HepG2 (cell line): ENCODE results near the gene FOXS1. TPM values are rescaled to one million over a fixed set of nuclear protein-coding genes. Genes with fewer than 3 reads are reported as not detected.

Experiments used
- CAMTA2 ChIP-seq: sonication (generic); formaldehyde crosslinking; IDR thresholded peaks from 2 replicates; pipeline ENCODE4 v1.4.0; 2020; ENCODE audit warnings: mild to moderate bottlenecking, missing genetic modification reagents, borderline replicate concordance
- FOSL1 ChIP-seq: sonication (generic); formaldehyde crosslinking; IDR thresholded peaks from 2 replicates; pipeline ENCODE4 v1.9.0; 2021; ENCODE audit warnings: missing genetic modification reagents, borderline replicate concordance
- FOXK2 ChIP-seq: fragments of 450-650 bp; IDR thresholded peaks from 2 replicates; pipeline ENCODE4 v1.6.1; 2016
- HMG20A ChIP-seq: IDR thresholded peaks from 2 replicates; pipeline ENCODE4 v1.6.1; 2016; ENCODE audit warnings: borderline replicate concordance
- MXD4 ChIP-seq: IDR thresholded peaks from 2 replicates; pipeline ENCODE4 v1.6.1; 2016; ENCODE audit warnings: mild to moderate bottlenecking, missing biosample characterization, missing genetic modification reagents
- NCOA2 ChIP-seq: sonication (generic); formaldehyde crosslinking; IDR thresholded peaks from 2 replicates; pipeline ENCODE4 v1.8.0; 2022; ENCODE audit warnings: inconsistent platforms
- NKX3-1 ChIP-seq: sonication (generic); formaldehyde crosslinking; IDR thresholded peaks from 2 replicates; pipeline ENCODE4 v1.5.0; 2020; ENCODE audit warnings: missing genetic modification reagents
- RFXAP ChIP-seq: sonication (generic); formaldehyde crosslinking; IDR thresholded peaks from 2 replicates; pipeline ENCODE4 v1.4.0; 2020; ENCODE audit warnings: missing genetic modification reagents, borderline replicate concordance
- SETDB1 ChIP-seq: sonication (generic); formaldehyde crosslinking; IDR thresholded peaks from 2 replicates; pipeline ENCODE4 v1.5.1; 2020; ENCODE audit warnings: missing genetic modification reagents, mild to moderate bottlenecking, borderline replicate concordance
- ZIK1 ChIP-seq: sonication (generic); formaldehyde crosslinking; IDR thresholded peaks from 2 replicates; pipeline ENCODE4 v1.5.0; 2020; ENCODE audit warnings: mild to moderate bottlenecking, low read depth, missing genetic modification reagents, borderline replicate concordance
- ZNF224 ChIP-seq: sonication (generic); formaldehyde crosslinking; IDR thresholded peaks from 2 replicates; pipeline ENCODE4 v1.5.0; 2020; ENCODE audit warnings: mild to moderate bottlenecking, missing genetic modification reagents
- ZNF879 ChIP-seq: sonication (generic); formaldehyde crosslinking; IDR thresholded peaks from 2 replicates; pipeline ENCODE4 v1.8.1; 2023; ENCODE audit warnings: missing genetic modification reagents
- polyA plus RNA-seq, 8 experiments: library from polyadenylated mRNA; depleted of rRNA in 3 of 8; stranded (reverse) in 7 of 8; unstranded in 1 of 8; fragments of >200 nt; fragmentation: Illumina TruSeq in 4 of 8; extraction: Trizol in 4 of 8; gene quantifications; 2 replicates each; pipeline versions ENCODE4 v1.2.1 to v1.2.3, GENCODE V29; 2011 to 2016; ENCODE audit warnings: low read depth in 4 of 8, missing spikeins in 1 of 8, mixed read lengths in 1 of 8; ENCODE audit not compliant: insufficient read depth in 1 of 8
- total RNA-seq, 5 experiments: library from RNA; depleted of rRNA; stranded (reverse); fragments of >200 nt; fragmentation: Illumina TruSeq; extraction: Trizol; gene quantifications; 2 replicates each; pipeline ENCODE4 v1.2.3, GENCODE V29; 2016; ENCODE audit warnings: low read depth in 1 of 5
- TF ChIP-seq, protein P1 (sequence below): IDR thresholded peaks from 2 replicates; pipeline ENCODE4 v1.6.1; 2016; ENCODE audit warnings: low read depth, control low read depth
- TF ChIP-seq, protein P2 (sequence below): sonication (generic); formaldehyde crosslinking; IDR thresholded peaks from 2 replicates; pipeline ENCODE4 v1.4.0; 2020; ENCODE audit warnings: missing genetic modification reagents
- TF ChIP-seq, protein P3 (sequence below): sonication (generic); formaldehyde crosslinking; IDR thresholded peaks from 2 replicates; pipeline ENCODE4 v1.5.1; 2020; ENCODE audit warnings: mild to moderate bottlenecking, missing genetic modification reagents, borderline replicate concordance
- TF ChIP-seq, protein P4 (sequence below): IDR thresholded peaks from 2 replicates; pipeline ENCODE4 v1.6.1; 2018; ENCODE audit warnings: missing genetic modification reagents, mild to moderate bottlenecking, missing compliant biosample characterization
- TF ChIP-seq, protein P5 (sequence below): sonication (generic); formaldehyde crosslinking; IDR thresholded peaks from 2 replicates; pipeline ENCODE4 v1.4.0; 2020; ENCODE audit warnings: missing genetic modification reagents, borderline replicate concordance

FOXS1 gene
- total and polyA plus RNA-seq, 2 of the 13 experiments (the other 11 are each of a cell fraction or from before 2014, with no cell fraction given): not detected

DNA sequence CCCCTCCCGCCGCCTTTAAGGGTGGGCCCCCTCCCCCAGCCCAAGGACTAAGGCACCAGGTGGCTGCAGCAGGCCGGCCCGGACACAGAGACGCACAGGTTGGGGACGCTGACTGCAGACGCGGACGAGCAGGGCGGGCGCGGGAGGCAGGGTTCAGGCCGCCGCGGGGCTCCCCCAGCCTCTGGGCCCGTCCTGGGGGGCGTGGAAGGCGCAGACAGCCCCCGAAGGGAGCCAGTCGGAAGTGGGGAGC lies 15.7 kb upstream of the FOXS1 start (continued):
- TF ChIP-seq, protein P1, sequence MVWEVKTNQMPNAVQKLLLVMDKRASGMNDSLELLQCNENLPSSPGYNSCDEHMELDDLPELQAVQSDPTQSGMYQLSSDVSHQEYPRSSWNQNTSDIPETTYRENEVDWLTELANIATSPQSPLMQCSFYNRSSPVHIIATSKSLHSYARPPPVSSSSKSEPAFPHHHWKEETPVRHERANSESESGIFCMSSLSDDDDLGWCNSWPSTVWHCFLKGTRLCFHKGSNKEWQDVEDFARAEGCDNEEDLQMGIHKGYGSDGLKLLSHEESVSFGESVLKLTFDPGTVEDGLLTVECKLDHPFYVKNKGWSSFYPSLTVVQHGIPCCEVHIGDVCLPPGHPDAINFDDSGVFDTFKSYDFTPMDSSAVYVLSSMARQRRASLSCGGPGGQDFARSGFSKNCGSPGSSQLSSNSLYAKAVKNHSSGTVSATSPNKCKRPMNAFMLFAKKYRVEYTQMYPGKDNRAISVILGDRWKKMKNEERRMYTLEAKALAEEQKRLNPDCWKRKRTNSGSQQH (CRISPR knock-in tag): no peak
- TF ChIP-seq, protein P2, sequence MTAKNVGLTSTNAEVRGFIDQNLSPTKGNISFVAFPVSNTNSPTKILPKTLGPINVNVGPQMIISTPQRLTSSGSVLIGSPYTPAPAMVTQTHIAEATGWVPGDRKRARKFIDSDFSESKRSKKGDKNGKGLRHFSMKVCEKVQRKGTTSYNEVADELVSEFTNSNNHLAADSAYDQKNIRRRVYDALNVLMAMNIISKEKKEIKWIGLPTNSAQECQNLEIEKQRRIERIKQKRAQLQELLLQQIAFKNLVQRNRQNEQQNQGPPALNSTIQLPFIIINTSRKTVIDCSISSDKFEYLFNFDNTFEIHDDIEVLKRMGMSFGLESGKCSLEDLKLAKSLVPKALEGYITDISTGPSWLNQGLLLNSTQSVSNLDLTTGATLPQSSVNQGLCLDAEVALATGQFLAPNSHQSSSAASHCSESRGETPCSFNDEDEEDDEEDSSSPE: no peak
- TF ChIP-seq ZNF879 (CRISPR knock-in tag): no peak; the same call in 1 of the 2 replicates
- TF ChIP-seq NKX3-1 (CRISPR knock-in tag): no peak
- 0 out of 2 replicates have a peak, but pooled peaks have one; percentile 52 for TF ChIP-seq CAMTA2 (CRISPR knock-in tag)
- TF ChIP-seq SETDB1 (CRISPR knock-in tag): no peak
- no peak for TF ChIP-seq NCOA2 (CRISPR knock-in tag)
- TF ChIP-seq, protein P3, sequence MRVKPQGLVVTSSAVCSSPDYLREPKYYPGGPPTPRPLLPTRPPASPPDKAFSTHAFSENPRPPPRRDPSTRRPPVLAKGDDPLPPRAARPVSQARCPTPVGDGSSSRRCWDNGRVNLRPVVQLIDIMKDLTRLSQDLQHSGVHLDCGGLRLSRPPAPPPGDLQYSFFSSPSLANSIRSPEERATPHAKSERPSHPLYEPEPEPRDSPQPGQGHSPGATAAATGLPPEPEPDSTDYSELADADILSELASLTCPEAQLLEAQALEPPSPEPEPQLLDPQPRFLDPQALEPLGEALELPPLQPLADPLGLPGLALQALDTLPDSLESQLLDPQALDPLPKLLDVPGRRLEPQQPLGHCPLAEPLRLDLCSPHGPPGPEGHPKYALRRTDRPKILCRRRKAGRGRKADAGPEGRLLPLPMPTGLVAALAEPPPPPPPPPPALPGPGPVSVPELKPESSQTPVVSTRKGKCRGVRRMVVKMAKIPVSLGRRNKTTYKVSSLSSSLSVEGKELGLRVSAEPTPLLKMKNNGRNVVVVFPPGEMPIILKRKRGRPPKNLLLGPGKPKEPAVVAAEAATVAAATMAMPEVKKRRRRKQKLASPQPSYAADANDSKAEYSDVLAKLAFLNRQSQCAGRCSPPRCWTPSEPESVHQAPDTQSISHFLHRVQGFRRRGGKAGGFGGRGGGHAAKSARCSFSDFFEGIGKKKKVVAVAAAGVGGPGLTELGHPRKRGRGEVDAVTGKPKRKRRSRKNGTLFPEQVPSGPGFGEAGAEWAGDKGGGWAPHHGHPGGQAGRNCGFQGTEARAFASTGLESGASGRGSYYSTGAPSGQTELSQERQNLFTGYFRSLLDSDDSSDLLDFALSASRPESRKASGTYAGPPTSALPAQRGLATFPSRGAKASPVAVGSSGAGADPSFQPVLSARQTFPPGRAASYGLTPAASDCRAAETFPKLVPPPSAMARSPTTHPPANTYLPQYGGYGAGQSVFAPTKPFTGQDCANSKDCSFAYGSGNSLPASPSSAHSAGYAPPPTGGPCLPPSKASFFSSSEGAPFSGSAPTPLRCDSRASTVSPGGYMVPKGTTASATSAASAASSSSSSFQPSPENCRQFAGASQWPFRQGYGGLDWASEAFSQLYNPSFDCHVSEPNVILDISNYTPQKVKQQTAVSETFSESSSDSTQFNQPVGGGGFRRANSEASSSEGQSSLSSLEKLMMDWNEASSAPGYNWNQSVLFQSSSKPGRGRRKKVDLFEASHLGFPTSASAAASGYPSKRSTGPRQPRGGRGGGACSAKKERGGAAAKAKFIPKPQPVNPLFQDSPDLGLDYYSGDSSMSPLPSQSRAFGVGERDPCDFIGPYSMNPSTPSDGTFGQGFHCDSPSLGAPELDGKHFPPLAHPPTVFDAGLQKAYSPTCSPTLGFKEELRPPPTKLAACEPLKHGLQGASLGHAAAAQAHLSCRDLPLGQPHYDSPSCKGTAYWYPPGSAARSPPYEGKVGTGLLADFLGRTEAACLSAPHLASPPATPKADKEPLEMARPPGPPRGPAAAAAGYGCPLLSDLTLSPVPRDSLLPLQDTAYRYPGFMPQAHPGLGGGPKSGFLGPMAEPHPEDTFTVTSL: no peak
- TF ChIP-seq ZIK1: no peak
- TF ChIP-seq FOSL1 (CRISPR knock-in tag): no peak
- no peak for TF ChIP-seq RFXAP (CRISPR knock-in tag)
- TF ChIP-seq HMG20A (CRISPR knock-in tag): no peak
- TF ChIP-seq ZNF224 (CRISPR knock-in tag): no peak
- TF ChIP-seq FOXK2: no peak
- TF ChIP-seq, protein P4, sequence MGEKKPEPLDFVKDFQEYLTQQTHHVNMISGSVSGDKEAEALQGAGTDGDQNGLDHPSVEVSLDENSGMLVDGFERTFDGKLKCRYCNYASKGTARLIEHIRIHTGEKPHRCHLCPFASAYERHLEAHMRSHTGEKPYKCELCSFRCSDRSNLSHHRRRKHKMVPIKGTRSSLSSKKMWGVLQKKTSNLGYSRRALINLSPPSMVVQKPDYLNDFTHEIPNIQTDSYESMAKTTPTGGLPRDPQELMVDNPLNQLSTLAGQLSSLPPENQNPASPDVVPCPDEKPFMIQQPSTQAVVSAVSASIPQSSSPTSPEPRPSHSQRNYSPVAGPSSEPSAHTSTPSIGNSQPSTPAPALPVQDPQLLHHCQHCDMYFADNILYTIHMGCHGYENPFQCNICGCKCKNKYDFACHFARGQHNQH (CRISPR knock-in tag): 0 out of 2 replicates have a peak, but pooled peaks have one; percentile 53
- TF ChIP-seq, protein P5, sequence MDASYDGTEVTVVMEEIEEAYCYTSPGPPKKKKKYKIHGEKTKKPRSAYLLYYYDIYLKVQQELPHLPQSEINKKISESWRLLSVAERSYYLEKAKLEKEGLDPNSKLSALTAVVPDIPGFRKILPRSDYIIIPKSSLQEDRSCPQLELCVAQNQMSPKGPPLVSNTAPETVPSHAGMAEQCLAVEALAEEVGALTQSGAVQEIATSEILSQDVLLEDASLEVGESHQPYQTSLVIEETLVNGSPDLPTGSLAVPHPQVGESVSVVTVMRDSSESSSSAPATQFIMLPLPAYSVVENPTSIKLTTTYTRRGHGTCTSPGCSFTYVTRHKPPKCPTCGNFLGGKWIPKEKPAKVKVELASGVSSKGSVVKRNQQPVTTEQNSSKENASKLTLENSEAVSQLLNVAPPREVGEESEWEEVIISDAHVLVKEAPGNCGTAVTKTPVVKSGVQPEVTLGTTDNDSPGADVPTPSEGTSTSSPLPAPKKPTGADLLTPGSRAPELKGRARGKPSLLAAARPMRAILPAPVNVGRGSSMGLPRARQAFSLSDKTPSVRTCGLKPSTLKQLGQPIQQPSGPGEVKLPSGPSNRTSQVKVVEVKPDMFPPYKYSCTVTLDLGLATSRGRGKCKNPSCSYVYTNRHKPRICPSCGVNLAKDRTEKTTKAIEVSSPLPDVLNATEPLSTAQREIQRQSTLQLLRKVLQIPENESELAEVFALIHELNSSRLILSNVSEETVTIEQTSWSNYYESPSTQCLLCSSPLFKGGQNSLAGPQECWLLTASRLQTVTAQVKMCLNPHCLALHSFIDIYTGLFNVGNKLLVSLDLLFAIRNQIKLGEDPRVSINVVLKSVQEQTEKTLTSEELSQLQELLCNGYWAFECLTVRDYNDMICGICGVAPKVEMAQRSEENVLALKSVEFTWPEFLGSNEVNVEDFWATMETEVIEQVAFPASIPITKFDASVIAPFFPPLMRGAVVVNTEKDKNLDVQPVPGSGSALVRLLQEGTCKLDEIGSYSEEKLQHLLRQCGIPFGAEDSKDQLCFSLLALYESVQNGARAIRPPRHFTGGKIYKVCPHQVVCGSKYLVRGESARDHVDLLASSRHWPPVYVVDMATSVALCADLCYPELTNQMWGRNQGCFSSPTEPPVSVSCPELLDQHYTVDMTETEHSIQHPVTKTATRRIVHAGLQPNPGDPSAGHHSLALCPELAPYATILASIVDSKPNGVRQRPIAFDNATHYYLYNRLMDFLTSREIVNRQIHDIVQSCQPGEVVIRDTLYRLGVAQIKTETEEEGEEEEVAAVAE (CRISPR knock-in tag): no peak
- TF ChIP-seq MXD4 (CRISPR knock-in tag): no peak
